ENCODE data around the gene NAPA.

The NAPA gene

DNA sequence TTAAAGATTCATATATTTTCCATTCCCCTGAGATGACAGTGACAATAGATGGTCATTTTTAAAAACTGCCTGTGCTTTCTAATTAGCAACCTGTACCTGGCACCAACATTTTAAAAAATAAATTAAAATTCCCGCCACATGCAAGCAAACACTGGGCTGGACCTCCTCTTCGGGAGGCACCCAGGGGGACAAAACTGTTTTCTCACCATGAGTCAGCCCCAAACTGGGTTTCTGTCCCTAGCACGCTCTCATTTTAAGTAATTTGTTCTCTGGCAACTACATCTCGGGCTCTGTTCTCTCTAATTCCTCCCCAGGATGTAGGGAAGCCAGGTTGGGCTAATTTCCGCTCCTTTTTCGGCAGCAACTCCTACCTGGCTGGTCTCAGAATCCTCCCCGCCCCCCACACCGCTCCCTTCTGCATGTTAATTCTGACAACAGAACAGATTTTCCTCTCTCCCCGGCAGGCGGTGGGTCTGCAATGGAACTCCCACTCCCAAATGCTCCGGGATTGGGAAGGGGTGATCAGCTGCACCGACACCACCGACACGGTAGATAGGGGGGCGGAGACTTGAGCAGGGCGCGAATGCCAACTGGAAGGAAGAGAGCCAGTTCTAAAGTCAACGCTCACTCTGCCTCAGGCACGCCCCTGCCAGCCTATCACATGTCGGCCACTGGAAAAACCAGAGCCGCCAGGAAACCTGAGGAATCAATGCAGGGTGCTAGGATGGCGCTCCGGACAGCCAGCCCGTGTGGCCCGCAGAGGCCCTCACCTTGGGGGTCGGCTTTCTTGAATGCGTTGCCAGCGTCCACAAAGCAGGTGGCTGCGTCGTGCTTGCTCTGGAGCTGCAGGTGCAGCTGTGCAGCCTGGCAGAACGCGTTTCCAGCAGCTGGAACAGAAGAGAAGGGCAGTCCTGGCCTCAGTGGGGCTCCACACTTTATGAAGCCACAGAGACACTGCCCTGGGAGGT is 14.7 kb downstream of the NAPA start:
- DNase-seq (ENCODE audit: low read depth): no peak

DNA sequence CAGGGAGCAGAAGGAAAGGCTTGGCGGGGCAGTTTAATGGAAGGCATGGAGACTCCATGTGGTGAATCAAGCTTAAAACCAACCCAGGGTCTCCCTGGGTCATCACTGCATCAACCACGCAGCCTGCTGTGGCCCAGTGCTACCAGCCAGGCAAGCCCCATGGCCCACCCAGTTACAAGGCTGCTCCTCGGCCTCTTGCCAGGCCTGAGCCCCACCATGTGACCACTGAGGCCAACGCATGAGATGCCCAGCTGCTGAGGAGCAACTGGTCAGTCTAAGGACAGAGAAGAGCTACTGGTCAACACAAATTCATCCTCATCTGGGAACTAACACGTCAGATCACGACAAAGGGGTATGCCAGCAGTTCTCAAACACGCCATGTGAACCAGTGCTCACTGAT is 15.5 kb downstream of the NAPA start:
- DNase-seq (ENCODE audit: low read depth): no peak

DNA sequence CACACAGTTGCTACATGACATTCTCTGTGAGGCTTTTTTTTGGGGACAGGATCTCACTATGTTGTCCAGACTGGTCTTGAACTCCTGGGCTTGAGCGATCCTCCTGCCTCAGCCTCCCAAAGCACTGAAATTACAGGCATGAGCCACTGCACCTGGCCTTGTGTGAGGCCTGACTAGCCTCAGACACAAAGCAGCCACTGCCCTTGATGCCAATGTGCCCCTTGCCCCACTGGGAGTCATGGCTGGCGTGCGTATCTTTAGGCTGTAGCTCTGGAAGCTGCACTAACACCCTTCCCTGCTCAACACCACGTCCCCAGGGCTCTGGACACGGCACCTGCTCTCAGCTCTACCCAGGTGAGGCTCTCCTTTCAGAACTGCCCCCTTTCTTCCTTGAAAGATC is 16.3 kb downstream of the NAPA start:
- no peak for DNase-seq (ENCODE audit: low read depth)

DNA sequence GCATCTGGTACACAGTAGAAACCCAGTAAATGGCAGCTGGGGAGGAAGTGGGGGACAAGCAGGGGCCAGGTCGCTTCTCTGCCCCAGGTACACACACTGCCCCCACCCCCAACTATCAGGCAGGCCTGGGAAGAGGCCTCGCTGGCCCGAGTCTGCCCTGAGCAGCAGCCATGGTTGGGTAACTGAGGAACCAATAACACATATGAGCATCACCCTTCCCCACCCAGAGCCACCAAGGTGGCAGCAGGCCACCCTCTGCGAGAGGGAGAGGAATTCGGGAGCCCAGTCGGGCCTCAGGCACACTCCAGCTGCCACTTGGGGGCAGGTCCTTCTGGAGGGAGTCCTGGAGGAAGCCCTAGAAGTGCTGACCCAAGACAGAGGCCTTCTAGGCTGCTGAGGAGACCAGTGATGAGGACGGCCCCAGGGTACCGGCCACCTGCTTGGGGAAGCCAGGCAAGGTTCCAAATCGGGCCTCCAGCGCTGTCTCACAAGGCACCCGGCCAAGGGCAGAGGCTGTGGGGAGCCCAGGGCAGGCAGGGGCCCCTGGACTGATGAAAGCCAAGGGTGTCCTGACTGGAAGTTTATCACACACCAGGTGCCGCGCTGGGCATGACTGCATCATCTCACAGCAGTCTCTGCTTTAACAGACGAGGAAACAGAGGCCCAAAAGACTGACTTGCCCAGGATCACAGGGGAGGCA is 16.9 kb downstream of the NAPA start:
- DNase-seq (ENCODE audit: low read depth): no peak

DNA sequence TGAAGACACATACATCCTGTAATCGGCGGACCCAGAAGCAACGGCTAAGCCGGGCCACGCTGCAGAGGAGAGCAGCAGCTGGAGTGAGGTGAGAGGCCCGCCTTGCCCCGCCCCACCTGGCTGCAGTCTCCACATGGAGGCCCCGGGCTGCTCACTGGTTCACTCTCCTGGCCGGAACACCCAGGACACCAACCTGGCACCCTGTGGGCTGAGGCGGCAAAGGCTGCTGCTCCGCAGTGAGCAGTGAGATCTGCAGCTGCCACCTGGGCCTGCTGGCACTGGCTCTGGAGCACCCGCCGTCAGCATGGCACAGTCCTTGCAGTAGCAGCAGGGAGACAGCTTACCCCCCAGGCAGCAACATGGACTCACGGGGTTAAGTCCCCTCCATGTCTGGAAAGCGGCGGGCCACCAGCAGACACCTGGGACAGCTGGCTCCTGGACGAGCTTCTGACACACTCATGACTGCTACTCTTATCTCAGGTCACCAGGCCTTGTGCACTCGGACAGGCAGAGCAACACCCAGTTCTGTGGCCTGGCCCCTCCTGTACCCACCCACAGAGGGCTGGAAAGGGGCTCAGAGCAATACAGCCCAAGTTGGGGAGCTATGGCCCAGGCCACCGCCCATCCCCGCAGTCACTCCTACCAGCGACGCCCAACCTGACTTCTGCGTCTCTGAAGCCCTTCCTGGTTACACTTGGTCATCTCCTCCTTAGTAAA is 17.7 kb downstream of the NAPA start:
- no peak for DNase-seq (ENCODE audit: low read depth)

DNA sequence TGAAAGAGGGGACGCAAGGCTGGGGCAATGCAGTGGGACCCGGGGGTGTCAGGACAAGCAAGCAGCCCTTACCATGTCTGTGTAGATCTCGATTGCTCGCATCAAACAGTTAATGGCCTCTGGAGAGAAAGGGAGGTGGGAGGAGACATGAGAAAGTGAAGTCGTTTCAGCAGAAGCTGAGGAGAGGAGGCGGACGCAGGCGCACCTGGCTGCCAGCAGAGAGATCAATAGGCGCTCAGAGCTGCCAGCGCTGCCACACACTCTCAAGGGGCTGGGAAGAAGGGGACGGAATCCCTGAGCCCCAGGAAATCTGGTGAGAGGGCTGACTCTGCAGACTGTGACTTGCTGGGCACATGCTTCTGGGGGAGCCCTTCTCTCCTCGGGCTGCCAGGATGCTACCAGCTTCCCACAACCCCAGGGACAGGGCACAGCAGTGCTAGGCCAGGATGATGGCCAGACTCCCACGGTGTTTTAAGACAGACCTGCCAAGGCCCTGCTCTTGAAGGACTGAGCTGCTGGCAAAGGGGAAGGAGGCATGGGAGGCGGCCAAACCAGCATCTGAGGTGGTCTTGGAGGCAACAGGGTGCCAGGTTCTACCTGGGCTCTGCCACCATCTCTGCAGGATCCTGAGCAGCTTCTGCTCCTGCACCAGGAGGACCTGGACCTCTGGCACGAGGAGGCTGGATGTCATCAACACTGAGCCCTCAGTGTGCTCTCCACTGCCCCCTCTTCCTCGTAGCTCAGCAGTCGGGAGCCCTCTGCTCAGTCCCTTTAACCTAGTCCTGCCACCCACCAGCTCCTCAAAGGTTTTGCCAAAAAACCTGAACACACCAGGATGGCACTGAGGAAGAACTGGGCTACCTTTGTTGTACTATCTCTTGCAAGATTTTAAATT is 19.1 kb downstream of the NAPA start:
- DNase-seq (ENCODE audit: low read depth): no peak

DNA sequence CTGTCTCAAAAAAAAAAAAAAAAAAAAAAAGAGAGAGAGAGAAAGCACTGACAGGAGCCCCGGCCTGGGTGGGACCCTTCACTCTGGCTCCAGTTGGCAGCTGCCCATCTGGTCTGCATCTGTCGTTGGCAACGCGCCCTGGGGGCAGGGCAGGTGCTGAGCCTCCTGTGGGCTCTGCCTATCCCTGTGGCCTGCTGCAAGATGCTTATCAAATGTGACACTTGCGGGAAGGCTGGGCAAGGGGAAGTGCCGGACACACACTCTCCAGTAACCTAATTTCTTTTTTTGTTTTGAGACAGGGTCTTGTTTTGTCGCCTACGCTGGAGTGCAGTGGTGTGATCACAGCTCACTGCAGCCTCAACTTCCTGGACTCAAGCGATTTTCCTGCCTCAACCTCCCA is 20.1 kb downstream of the NAPA start:
- DNase-seq (ENCODE audit: low read depth): no peak

DNA sequence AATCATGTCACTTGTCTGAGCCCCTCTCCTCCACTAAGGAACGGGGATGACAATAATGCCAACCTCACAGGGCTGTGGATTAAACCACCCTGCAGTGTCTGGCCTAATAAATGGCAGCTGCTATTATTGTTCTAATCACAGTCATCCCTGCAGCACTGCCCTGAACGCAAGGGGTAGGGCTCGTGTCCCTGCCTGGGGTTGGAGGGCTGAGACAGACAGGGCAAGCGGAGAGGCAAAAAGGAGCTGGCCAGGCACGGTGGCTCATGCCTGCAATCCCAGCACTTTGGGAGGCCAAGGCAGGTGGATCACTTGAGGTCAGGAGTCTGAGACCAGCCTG is 20.7 kb downstream of the NAPA start:
- no peak for DNase-seq (ENCODE audit: low read depth)

DNA sequence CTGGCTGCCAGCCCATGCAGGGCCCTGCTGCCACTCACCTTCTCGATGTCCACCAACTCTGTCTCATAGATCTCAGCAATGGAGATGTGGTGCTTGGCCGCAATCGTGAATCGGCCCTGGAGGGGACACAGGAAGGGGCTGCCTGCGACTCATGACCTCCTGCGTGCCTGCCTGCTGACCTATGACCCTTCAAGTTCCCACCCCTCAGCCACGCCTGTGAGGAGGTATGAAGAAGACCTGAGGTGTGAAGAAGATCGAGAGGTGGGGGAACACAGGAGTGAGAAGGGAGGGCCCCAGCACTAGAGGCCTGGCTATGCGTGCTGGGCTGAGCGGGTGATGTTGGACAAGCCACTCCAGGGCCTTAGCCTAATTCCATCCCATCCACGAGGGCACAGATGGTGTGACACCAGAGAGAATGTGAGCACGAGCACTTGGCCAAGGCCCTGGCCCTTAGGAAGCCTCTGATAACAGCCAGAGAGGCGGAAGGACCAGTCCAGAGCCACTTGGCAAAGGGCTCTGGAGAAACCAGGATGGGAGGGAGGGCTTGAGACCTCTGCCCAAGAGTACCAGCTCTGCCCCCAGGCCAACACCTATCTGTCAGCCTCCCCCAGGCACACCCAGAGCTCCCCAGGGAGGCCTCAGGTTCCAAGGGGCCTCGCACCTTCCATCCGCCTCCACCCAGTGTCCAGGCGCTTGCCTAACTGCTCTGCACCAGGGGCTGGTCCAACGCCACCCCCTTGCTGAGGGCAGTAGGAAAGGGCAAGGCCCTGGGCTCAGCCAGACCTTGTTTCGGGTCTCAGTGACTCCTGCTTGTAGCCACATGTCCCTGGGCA is 21.3 kb downstream of the NAPA start:
- no peak for DNase-seq (ENCODE audit: low read depth)

DNA sequence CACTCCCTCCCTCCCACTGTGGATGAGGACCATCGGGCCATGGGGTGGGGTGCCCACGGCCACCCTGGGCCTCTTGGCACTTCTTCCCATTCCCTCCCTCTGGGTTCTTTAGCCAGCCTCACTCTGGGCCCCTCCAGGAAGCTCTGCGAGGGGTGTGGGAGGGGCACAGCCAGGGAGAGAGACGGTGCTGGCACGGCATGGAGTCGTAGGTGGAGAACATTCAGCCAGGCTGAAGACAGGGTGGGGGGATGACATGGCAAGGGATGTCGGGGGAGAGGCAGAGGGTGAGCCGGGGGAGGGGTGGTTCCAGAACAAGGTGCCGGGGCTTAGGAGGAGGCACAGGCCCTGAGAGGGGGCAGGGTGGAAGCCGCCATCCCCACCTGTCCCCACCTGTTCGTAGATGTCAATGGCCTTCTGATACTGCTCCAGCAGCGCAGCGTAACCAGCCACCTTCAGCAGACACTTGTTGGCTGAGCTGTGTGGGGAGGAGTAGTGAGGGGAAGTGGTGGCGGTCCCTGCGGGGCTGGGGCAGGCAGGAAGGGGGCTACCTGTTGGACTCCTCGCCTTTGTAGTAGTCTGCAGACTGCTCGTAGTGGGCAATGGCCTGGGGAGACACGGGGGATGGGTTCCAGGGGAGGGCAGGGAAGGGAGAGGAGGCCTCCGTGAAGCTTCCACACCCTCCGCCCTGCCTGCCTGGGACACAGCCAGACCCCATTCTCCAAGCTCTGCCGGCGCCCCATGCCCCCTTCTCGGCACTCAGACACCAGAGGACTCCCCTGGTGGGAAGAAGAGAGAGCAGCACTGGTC is 22.1 kb downstream of the NAPA start:
- DNase-seq (ENCODE audit: low read depth): no peak

DNA sequence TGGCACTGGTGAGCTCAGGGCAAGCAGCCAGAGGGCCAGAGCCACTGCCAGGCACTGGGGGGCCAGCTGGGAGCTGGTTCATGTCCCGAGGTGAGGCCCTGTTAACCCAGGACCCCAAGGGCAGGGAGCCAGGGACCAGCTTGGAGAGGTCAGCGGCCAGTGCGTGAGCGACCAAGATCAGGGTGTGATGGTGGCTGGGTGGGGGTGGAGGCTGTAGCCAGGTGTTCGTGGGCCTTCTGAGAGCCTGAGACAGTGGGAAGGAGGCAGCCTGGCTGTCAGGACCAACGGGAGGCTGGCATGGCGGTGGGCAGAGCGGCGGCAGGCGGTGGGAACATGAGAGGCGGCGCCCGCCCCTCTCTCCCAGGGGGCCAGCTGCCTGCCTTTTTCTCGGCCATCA is 22.7 kb downstream of the NAPA start:
- no peak for DNase-seq (ENCODE audit: low read depth)

DNA sequence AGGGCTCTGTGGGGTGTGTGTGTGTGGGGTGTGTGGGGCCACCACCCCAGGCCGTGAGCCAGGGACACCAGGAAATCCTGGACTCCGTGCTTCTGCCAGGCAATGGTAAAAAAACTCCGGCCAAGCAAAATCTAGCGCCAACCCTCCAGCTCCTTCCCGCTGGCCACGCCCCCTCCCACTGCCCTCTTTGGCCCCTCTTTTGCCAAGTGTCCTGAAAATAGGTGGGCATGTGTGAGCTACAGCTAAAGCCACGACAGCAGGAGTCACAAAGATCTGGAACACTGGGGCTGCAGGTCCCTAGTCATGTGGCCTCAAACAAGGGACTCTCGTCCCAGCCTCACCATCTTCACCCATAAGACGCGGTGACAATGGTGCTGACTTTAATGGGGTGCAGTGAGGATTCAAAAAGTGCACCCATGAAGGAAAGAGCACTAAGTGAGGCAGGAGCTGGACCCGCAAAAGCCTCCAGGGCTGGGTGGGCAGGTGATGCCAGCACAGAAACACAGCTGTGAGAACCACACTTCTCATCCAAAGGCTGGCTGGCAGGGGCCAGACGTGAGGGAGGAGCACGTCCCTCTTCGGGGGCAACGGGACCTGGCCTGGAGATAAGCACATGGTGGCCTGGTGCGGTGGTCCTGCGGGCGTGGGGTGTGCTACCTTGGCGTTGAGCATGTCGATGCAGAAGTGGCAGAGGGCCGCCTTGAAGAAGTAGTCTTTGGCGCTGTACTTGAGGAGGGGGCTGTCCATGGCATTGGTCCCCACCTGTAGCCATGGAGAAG is 23.3 kb downstream of the NAPA start:
- DNase-seq (ENCODE audit: low read depth): no peak

DNA sequence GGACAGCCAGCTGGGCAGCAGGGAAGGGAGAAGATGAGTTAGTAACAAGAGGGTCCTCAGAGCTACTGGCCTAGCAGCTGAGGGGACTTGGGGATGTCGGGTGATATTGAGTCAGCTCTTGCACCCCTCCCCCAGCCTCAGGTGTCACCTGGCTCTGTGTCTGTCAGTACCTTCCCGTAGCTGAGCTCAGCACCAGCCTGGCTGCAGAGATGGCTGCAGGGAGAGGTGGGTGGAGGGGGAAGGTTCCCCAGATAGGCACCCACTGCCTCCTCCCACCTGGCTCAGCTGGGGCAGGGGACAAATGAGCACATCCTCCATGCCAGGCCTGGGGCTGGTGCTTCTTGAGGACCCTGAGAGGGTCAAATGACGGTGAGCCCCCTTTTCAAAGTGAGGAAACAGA is 24.0 kb downstream of the NAPA start:
- DNase-seq (ENCODE audit: low read depth): no peak

DNA sequence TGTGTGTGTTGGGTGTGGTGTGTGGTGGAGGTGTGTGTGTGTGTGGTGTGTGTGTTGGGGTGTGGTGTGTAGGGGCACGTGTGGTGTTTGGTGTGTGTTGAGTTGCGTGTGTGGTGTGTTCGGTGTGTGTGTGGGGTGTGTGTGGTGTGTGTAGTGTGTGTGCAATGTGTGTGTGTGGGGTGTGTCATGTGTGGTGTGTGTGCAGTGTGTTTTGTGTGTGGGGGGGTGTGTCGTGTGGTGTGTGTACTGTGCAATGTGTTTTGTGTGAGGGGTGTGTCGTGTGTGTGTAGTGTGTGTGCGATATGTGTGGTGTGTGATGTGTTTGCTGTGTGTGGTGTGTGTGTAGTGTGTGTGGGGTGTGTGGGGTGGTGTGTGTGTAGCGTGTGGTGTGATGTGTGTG is 24.8 kb downstream of the NAPA start:
- DNase-seq (ENCODE audit: low read depth): no peak

DNA sequence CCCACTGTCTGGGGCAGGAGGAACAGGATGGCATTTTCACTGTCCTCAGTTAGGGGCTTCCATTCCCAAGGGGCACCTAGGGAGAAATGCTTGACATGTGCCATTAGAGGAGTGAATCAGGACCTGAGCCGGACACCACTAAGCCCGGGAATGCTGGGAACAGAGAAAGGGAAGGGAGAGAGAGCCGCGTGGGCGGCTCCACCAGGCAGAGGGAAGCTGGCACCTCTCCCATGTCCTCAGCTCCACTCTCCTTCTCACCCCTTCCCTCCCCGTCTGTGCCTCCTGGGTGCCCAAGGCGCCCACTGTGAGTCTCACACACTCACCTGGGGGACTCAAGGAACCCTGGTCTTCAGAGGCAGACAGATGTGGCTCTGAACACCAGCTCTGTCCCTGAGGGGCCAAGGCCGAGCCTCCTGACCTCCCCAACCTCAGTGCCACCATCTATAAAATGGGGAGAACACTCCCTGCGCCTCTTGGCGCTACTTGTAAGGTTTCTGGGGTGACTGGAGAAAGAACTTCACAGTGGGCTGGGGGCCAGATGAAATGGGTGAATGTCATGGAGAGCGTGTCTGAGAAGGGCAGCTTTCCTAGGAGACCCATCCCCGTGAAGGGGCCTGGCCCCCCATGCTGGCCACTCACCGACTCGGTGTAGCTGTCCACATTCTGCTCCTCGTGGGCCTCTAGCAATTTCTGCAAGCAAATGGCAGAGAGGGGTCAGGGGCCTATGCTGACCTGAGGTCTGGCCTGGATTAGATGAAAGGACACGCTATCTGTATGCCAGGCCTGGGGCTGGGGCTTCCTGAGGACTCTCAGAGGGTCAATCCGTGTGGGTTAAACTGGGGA is 25.6 kb downstream of the NAPA start:
- no peak for DNase-seq (ENCODE audit: low read depth)

DNA sequence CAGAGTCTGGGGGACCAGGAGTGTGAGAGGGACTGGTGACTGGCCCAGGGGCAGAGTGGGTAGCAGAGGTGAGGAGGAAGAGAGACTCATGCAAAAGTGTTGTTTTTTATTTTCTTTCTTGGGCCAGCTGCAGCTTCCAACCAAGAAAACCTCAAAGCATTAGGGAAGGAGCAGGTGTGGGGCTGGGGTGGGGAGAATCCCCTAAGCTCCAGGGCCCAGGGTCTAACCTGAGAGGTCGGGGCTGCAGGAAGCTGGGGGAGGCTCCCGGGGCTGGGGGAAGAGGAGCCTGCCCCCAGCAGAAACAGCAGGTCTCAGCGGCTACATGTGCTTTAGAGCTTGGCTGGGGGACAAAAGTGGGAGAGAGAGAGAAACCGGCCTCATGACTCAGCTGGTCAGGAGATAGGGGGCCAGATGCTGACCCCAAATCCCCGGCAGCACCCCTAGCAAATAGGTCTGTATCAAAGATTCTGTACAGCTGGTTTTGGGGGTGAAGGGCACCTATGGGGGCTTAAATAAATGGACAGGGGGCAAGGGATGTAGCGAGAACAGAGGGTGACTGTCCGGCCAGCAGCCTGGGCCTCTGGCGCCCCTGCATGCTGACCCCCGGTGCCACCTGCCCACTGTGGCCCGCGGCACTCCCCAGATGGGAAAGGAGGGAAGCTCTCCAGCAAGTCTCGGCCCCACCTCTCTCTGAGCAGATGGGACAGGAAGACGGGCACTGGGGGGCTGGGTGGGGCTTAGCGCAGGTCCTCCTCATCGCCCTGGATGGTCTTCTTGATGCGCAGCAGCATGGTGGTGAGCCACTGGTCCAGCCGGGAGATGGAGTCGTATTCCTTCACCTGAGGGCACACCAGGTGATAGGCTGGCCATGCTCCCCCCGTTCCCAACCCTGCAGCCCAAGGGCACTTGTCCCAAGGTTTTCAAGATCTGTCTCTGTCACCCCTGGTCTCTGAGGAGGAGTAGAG is 27.0 kb downstream of the NAPA start:
- no peak for DNase-seq (ENCODE audit: low read depth)

DNA sequence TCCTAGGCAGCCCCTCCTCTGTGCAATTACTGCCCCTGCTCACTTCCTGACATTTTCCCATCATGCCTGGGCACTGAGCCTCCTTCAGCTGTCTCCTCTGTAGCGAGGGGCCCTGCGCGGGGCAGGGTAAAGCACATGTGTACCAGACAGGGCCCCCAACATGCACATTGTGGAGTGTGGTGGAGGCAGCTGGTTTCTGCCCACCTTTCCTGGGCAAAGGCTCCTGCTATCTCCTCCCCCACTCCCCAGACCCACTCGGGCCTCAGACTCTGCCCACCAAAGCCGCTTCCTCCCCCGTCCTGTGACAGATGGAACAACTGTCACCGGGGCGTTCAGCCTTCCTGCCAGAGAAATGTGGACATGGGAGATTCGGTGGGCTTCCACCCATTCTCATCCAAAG is 28.0 kb downstream of the NAPA start:
- no peak for DNase-seq (ENCODE audit: low read depth)

All from ELR (cell line).